Thyroid gland (tissue), 4 donors: ENCODE data around the gene ALDH3A1.

ENCODE experiments used
- POLR2A ChIP-seq, 2 donors: fragments of 450-650 bp; IDR thresholded peaks; one replicate each; pipeline ENCODE4 v1.6.1; 2017; ENCODE audit warnings: antibody characterized with exemption in 2 of 2, mild to moderate bottlenecking in 2 of 2, moderate library complexity in 1 of 2
- TF ChIP-seq, protein P1 (sequence below), 6 experiments: fragments of 200-600 bp in 3 of 6; fragments of 450-650 bp in 3 of 6; sonication (generic) in 3 of 6; IDR thresholded peaks; one replicate each; pipeline ENCODE4 v1.5.1; 2016 to 2019; ENCODE audit warnings: antibody characterized with exemption in 6 of 6, mild to moderate bottlenecking in 2 of 6, inconsistent platforms in 1 of 6, moderate library complexity in 1 of 6

DNA sequence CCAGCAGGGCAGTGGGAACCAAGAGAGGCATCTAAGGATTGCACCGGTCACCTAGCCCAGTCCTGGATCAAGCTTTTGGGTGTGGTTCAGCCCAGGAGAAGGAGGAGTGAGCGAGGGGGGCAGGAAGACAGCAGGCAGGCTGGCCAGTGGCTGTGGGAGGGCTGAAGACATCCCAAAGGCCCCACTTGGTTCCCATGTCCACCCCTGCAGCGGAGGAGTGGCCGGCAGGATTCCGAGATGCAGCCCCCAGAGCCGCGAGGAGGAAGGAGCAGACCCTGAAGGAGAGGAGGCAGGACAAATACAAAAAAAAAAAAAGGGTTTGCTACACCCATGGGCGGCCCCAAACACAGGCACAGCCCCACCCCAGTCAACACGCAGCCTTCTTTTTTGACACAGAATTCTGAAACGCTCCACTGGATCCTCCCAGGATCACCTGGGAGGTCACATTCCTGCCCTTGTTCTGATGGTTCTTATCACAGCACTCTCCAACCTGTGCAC, 30.6 kb downstream of the ALDH3A1 start:
- TF ChIP-seq, protein P1, sequence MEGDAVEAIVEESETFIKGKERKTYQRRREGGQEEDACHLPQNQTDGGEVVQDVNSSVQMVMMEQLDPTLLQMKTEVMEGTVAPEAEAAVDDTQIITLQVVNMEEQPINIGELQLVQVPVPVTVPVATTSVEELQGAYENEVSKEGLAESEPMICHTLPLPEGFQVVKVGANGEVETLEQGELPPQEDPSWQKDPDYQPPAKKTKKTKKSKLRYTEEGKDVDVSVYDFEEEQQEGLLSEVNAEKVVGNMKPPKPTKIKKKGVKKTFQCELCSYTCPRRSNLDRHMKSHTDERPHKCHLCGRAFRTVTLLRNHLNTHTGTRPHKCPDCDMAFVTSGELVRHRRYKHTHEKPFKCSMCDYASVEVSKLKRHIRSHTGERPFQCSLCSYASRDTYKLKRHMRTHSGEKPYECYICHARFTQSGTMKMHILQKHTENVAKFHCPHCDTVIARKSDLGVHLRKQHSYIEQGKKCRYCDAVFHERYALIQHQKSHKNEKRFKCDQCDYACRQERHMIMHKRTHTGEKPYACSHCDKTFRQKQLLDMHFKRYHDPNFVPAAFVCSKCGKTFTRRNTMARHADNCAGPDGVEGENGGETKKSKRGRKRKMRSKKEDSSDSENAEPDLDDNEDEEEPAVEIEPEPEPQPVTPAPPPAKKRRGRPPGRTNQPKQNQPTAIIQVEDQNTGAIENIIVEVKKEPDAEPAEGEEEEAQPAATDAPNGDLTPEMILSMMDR (IDR thresholded peaks at IDR 0.05), result no peak
- TF ChIP-seq POLR2A (IDR thresholded peaks at IDR 0.05), result no peak
